Gastroesophageal sphincter (tissue), 3 donors: ENCODE results near the gene RAP1GAP2.

Experiments
- POLR2A ChIP-seq, 2 donors: fragments of 450-650 bp; IDR thresholded peaks; one replicate each; pipeline ENCODE4 v1.6.1; 2017; ENCODE audit warnings: antibody characterized with exemption in 2 of 2, mild to moderate bottlenecking in 2 of 2, moderate library complexity in 1 of 2
- TF ChIP-seq, protein P1 (sequence below), 4 experiments: fragments of 200-600 bp in 2 of 4; fragments of 450-650 bp in 2 of 4; sonication (generic) in 1 of 4; IDR thresholded peaks; one replicate each; pipeline ENCODE4 v1.5.1; 2017 to 2019; ENCODE audit warnings: antibody characterized with exemption in 4 of 4, mild to moderate bottlenecking in 2 of 4, moderate library complexity in 2 of 4

GRCh38 chr17:2904135-2904534 lies 107.9 kb downstream of the RAP1GAP2 start:
- TF ChIP-seq, protein P1, sequence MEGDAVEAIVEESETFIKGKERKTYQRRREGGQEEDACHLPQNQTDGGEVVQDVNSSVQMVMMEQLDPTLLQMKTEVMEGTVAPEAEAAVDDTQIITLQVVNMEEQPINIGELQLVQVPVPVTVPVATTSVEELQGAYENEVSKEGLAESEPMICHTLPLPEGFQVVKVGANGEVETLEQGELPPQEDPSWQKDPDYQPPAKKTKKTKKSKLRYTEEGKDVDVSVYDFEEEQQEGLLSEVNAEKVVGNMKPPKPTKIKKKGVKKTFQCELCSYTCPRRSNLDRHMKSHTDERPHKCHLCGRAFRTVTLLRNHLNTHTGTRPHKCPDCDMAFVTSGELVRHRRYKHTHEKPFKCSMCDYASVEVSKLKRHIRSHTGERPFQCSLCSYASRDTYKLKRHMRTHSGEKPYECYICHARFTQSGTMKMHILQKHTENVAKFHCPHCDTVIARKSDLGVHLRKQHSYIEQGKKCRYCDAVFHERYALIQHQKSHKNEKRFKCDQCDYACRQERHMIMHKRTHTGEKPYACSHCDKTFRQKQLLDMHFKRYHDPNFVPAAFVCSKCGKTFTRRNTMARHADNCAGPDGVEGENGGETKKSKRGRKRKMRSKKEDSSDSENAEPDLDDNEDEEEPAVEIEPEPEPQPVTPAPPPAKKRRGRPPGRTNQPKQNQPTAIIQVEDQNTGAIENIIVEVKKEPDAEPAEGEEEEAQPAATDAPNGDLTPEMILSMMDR (IDR thresholded peaks at IDR 0.05), result no peak
- TF ChIP-seq POLR2A (IDR thresholded peaks at IDR 0.05), result no peak
